T-helper 2 cell (primary cell): ENCODE data around the gene EIF2AK3.

ENCODE experiments used
- DNase-seq, 5 experiments: peaks; one replicate each; pipeline versions ENCODE4 v3.0.0 to v3.0.0-alpha.2; 2012 to 2022

EIF2AK3 gene

GRCh38 chr2:88540346-88540745 lies 86.9 kb downstream of the EIF2AK3 start:
- no peak for DNase-seq

- no peak for DNase-seq
Observed at GRCh38 chr2:88538362-88538917, 88.8 kb downstream of the EIF2AK3 start.

- DNase-seq: no peak
Observed at GRCh38 chr2:88537640-88538039, 89.6 kb downstream of the EIF2AK3 start.

GRCh38 chr2:88530081-88530480 lies 97.2 kb downstream of the EIF2AK3 start:
- DNase-seq: no peak

GRCh38 chr2:88521445-88522073 lies 105.7 kb downstream of the EIF2AK3 start:
- DNase-seq: no peak

GRCh38 chr2:88517759-88518201 lies 109.5 kb downstream of the EIF2AK3 start:
- no peak for DNase-seq
